Pulmonary artery endothelial cell (primary cell): ENCODE data around the gene TMEM250. TPM values are rescaled to one million over a fixed set of nuclear protein-coding genes. Genes with fewer than 3 reads are reported as not detected.
"Not testable (repeated sequence)": the region's sequence is repeated elsewhere in the genome, so short reads cannot be mapped to it uniquely, and the experiment has no call there.

ENCODE experiments used
- DNase-seq: peaks from one replicate; pipeline ENCODE4 v3.0.0-alpha.2; 2011; ENCODE audit warnings: low read depth, low spot score
- total RNA-seq: library from RNA; depleted of rRNA; stranded (reverse); fragments of >200 nt; gene quantifications from 2 replicates; pipeline ENCODE4 v1.2.3, GENCODE V29; 2014

TMEM250 gene, protein sequence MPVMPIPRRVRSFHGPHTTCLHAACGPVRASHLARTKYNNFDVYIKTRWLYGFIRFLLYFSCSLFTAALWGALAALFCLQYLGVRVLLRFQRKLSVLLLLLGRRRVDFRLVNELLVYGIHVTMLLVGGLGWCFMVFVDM
- 72.3 and 75.4 TPM in 2 replicates for total RNA-seq

DNA sequence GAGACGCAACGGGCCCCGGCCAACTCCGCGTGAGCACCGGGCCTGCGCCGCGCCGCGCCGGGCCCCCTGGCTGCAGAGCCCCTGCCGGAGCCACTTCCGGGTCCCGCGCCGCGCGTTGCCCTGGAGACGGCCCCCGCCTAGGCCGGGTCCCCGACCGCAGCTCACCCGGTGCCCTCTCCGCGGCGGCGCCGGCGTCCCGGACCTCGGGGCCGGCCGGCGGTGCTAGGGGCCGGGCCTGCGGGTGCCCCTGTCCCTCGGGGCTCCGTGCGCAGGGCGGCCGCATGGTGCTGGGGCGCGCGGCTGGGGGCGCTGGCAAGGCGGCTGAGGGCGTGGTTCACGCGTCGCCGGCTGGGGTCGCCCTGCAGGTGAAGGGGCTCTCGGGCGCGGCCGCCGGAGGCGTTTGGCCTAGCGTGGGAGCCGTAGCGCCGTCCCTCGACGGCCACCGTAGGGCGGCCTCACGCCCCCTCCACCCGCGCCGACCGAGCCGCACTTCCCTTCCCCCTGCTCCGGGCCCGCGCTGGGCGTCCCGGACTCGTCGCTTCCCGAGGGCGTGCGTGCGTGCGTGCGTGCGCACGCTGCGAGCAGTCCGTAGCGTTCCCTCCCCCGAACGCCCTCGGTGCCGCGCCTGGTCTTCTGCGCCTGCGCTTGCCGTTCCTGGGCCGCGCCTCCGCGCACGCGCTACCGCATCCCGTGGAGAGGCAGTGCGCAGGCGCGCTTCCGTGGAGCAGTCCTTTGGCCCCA is at the start of gene TMEM250:
Gene TMEM250, minus strand, starts transcription at position 556 of the 741 bp plus-strand sequence. CDS start 1,975 bp downstream, outside the sequence.
- peak; percentile 85 for DNase-seq

DNA sequence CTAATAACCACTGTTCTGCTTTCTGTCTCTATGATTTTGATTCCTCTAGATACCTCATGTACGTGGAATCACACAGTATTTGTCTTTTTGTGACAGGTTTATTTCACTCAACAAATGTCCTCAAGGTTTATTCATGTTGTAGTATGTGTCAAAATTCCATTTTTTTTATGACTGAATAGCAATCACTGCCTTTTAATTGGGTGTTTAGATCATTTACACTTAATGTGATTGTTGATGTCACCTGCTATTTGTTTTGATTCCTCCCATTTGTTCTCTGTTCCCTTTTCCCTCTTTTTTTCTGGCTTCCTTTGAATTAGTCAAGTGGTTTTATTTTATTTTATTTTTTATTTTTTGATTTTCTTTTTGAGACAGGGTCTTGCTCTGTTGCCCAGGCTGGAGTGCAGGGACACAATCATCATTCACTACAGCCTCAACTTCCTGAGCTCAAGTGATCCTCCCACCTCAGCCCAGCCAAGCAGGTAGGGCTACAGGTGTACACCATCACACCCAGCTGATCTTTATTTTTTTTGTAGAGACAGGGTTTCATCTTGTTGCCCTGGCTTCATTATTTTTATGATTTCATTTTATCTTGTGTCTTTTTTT is 44.7 kb upstream of the TMEM250 start:
- no peak for DNase-seq

DNA sequence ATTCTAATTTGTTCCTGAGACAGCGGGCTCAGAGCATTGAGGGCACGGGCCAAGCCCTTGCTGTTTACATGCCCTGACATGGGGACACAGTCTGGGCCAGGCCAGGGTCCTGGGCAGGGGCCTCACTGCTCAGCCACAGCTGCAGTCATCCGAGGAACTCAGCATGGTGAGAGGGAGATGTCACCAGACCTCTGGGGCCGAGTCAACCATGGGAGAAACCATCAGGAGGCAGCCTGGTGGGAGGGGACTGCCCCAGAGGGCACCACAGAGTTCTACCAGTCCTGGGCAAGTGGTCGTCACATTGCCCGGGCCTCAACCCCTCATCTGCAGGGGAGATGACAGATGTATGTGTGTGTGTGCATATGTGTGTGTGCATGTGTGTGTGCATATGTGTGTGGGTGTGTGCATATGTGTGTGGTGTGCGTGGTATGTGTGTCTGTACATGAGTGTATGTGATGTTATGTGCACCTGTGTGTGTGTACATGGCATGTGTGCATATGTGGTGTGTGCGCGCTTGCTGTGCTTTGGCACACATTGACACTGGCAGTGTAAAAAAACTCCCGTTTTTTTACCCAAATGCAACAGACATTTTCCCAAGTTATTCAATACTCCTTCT is 42.4 kb upstream of the TMEM250 start:
- DNase-seq: no peak

DNA sequence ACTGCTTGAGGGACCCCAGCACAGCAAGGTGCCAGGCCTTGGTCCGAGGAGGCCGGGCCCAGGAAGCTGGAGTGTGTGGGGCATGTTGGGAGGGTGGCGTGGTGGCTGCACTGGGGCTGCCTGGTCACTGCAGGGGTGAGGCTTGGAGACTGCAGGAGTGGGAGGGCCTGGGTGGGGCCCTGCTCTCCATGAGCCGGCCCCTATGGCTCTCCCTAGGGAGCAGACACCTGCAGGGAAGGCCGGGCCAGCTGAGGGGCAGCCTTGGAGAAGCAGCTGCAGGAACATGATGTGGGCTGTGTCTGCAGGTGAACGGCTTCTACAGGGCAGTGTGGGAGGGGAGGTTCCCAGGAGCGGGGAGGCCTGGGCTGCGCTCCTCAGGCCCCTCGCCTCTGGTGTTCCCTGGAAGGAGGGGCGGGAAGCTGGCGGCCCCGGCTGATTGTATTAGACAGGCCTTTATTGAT is 41.7 kb upstream of the TMEM250 start:
- no peak for DNase-seq

DNA sequence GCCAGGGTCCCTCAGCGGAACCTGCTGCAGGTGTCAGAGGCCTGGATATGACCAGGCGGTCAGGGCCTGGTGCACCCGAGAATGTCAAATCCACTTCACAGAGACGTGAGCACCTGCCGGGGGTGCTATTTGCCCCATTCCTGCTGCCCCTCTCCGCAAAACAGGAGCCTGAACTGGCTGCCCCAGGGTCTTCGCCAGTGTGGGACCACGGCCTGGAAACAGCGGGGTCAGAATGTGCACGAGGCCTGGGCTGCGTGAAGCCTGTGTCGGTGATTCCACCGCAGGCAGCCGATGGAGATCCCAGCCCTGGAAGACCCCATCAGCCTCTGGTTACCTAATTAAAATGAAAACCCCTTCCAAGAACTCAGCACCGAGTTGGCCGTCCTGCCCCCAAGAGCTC is 41.2 kb upstream of the TMEM250 start:
- DNase-seq: no peak

DNA sequence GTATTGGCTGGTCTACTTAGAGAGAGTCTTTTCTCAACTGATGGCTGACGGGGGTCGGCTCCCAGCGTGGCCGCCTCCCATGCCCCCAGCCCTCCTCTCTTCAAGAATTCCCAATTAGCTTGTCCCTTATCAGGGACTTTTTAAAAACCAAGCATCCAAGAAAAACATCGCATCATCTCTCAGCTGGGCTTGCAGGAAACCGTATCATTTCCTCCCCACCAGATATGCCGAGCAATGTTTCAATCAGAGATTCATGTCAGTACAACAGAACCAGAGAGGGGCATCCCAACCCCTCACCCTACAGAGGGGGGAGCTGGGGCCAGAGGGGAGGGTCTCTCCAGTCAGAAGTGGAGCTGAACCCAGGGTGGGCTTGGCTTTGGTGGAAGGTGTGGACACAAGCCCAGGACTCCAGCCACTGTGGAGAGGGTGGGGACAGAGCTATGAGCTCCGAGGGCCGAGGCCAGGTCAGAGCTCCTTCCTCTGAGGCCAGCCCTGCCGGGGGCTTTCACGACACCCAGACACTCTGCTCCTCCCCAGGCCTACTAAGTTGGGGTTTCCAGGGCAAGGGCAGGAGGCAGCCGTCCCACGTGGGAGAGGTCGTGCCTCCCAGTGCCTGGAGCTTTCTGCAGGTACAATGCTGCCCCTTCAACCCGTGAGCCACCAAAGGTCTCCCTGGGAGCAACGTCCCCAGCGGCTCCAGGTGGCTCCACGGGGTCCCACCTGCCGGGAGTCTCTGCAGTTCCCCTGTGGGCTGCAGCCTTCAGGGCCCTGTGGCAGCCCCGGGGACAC is 39.0 kb upstream of the TMEM250 start:
- peak; percentile 30 for DNase-seq

DNA sequence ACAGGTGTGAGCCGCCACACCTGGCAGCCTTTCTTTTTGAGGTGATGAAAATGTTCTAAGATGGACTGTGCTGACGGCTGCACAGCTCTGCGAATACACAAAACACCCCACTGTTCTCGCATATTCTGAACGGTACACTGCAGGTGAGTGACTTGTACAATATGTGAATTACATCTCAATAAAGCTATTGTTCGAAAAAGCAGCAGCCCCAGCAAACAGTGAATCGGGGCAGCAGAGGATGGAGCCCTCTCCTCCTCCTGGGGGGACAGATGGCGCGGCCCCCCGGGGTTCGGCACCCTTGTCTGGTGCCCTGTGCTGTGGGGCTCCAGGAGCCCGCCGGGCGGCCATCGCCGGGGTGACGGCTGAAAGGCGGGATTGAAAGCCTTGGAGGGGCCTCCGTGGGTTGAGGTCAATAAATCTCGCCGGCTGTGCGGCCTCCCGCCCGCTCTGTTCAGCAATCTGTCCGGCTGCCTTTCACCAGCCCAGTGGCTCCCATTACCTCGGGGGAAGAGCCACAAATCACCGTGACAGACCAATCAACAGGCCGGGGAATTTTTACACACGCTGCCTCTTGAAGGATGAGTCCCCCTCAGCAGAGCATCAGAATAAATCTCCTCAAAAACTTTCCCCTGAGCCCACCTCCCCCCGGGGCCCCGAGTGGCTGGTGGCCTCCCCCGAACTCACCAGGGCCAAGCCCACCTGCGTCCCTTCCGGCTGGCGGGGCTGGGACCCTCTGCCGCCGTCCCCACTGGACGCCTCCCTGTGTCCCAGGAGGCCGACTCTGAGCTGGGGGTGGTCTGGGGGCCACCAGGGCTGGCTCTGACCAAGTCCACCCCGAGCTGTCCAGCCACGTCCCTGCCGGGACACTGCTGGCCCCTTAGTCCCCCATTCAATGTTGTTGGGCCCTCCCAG is 37.8 kb upstream of the TMEM250 start:
- no peak for DNase-seq

DNA sequence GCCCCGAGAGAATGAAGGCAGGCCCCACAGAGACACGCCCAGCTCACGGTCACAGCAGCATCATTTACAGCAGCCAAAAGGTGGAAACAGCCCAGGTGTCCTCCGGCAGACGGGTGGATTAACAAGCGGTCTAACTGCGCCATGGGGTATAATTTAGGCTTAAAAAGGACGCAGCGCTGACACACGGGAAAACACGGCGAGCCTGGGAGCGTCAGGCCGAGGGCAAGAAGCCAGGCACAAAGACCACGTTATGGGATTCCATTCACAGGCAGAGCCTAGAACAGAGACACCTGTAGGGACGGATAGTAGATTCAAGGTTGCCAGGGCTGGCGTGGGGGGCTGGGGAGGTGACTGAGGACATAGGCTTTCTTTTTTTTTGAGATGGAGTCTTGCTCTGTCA is 36.9 kb upstream of the TMEM250 start:
- no peak for DNase-seq

DNA sequence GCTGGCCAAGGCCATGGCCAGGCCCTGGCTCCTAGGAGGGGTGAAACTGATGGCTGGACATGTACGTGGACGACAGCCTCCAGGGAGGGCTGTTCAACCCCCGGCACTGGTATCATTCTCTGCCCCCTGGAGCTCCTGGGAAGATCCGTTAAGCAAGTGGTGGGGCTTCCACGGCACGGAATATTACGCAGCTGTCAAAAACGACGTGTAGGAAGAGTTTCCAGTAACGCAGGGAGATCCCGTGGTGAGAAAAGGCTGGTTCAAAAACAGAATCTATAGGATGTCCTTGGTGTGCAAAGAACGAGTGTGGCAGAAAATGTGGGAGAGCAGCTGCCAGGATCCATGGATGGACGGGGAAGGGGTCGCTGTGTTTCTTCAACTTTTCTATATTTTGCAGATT is 36.3 kb upstream of the TMEM250 start:
- DNase-seq: no peak

DNA sequence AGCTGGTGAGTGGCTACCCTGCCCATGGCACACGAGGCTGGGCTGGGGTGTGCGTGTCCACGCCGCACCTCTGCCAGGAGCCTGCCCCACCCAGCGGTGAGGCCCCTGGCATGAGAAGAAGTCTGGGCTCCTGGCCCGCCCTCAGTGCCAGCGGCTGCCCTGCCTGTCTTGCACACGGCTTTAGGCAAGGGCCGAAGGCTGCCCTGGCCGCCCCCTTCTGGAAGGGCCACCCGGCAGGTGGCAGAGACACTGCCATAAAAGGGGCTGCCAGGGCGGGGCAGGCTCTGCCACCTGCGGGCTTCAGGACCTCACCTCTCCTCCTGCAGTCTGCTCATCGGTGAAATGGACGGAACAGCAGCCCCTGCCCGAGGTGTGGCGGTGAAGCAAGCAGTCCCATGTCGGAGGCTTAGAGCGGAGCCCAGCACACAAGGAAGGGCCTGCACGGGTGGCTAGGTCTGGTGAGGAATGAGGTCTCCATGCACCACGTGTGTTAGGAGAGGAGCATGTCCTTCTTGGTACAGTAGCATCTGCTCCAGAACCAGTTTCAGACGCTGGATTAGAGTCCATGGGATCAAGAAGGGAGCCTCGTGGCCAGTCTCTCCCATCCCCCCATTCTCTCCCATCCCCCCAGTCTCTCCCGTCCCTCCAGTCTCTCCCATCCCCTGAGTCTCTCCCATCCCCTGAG is 34.8 kb upstream of the TMEM250 start:
- no peak for DNase-seq

DNA sequence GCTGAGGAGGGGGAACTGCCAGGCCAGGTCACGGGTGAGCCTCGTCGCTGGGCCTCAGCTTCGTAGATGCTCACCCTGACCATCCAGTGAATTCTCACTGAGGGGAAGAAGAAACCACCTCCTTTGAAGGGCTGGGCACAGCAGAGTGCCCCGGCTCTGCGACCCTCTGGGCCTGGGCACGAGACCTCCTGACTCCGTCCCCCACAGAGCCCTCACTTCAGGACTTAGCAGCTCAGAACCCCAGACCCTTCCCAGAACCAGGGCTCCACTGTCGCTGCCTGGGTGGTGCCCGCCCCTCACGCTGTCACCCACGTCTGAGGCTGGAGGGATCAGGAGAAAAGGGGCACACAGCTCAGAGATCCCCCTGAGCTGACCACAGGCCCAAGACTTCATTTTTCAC is 34.3 kb upstream of the TMEM250 start:
- no peak for DNase-seq

DNA sequence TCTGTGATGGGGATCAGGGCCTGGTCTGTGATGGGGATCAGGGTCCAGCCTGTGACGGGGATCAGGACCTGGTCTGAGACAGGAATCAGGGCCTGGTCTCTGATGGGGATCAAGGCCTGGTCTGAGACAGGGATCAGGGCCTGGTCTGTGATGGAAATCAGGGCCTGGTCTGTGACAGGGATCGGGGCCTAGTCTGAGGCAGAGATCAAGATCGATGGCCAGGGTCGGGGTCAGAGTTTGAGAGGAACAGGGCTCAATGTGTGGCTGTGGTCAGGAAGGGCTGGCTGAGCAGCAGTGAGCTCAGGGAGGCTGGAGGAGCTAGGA is 33.8 kb upstream of the TMEM250 start:
- DNase-seq: no peak

DNA sequence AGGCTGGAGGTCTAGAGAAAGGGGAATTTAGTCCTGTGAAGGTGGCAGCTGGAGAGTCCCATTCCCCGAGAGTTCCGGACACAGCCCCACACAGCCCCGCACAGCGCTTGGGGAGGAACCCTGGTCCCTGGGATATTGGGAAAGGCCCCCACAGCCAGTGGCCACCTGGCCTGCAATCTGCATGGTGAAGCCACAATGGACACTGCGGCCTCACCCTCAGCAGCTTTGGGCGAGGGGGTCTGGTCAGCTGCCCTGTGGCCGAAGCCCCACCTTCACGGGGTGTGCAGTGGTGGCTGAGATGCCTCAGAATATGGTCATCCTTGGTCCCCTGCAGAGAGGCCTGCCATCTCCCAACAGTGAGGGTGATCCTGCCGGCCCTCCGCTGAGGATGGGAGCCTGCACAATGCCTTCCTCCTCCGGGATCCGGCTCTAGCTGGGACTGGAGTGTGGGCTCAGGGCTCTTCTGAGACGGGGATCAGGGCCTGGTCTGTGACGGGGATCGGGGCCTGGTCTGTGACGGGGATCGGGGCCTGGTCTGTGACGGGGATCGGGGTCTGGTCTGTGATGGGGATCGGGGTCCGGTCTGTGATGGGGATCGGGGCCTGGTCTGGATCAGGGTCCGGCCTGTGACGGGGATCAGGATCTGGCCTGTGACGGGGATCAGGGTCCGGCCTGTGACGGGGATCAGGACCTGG is 33.3 kb upstream of the TMEM250 start:
- DNase-seq: no peak

DNA sequence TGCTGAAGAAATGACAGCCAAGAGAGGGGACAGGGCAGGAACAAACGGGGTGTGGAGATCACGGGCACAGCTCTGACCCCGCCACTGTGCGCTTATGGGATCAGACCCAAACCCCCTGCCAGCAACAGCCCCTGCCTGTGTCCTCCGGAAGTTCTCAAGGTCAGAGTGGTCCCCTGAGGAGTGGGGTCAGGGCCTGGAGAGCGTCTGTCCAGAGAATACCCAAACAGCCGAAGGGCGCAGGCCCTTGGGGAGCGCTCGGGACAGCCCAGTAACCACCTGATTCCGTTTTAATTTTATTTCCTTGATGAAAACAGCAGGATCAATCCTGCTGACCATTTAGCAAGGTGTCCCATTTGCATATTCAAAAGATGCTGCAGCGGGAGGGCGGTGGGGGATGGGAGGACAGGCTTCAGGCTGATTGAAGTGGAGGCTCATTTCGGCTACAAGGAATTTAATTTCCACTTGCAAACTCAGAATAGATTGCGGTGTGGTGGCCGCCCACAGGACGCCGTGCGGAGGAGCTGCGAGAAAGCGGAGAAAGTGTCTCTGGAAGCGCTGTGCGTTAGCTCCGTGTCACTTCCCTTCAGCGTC is 32.6 kb upstream of the TMEM250 start:
- DNase-seq: no peak

DNA sequence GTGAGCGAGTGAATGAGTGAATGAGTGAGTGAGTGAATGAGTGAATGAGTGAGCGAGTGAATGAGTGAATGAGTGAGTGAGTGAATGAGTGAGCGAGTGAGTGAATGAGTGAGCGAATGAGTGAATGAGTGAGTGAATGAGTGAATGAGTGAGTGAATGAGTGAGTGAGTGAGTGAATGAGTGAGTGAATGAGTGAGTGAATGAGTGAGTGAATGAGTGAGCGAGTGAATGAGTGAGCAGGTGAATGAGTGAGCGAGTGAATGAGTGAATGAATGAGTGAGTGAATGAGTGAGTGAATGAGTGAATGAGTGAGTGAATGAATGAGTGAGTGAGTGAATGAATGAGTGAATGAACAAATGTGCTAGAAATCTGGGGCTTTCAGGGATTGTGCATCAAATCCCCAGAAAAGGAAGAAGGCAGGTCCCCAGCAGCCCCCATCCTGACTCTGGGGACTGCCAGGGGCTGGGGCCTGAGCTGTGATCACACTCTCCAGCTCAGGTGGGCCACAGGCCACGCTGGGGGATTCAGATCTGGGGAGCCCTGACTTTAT is 32.1 kb upstream of the TMEM250 start:
- not testable (repeated sequence) for DNase-seq

DNA sequence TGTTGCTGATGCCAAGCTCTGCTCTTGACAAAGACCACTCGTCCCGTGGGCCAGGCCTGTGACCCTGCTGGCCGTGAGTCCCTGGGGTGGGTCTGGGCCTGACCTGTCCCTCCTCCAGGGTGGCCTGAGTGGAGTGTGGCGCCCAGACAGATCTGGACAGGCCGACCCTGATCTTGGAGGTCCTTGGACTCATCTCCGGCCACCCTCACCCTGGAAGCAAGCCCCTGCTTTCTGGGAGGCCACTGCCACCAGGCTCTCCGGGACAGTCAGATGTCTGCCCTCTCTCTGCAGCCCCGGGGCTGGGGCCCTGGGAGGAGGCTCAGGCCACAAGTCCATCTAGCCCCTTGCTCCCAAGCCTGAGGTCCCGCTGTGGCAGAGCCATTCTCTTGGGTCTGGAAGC is 31.2 kb upstream of the TMEM250 start:
- DNase-seq: no peak

DNA sequence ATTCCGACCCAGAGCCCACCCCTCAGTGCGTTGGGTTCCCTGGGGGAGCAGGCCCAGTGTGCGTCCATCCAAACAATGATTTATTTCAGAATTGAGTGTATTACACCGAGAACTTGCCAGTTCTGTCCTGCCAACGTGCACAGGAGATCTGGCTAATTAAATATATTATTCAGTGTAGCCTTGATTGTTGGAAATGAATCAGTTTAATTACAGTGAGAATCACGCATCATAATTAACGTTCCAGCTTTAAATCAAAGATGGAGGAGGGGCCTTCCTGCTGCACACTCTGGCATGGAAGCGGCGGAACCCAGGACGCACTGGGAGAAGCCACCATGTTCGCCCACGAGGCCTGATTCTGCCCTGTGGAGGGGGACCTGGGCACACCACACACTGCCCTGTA is 30.7 kb upstream of the TMEM250 start:
- DNase-seq: no peak

DNA sequence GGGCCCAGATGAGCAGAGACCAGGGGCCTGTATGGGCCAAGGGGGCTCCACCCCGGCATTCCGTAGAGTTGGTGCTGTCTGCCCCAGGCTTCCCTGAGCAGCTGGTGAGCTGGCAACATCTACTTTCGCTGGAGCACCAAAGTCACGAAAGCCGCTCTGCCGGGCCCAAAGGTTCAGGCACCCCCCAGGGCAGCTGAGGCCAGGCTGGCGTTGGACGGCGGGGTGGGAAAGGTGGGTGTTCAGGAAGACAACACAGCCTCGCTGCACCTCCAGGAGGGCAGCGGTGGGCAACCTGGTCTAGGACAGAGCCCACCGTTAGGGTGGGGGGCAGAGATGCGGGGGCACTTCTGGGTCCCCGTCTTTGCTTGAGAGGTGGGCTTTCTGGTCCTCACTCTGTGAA is 30.1 kb upstream of the TMEM250 start:
- no peak for DNase-seq
